Activated T-helper 1 cell treated with anti-CD3 and anti-CD28 coated beads, Interleukin-12 subunit alpha, Interleukin-12 subunit beta, Interleukin-2, Interleukin-4 antibody, amounts not matched to agents 30 ng/mL and 10 ng/mL and 1 ng/mL, durations not matched to agents 14 hours and 24 hours and 36 hours (primary cell): ENCODE results near the gene HOXD11. TPM values are rescaled to one million over a fixed set of nuclear protein-coding genes. Genes with fewer than 3 reads are reported as not detected.

ENCODE experiments used
- DNase-seq: peaks from one replicate; pipeline ENCODE4 v3.0.0; 2021; ENCODE audit warnings: low spot score
- H3K27ac Mint-ChIP-seq: one replicate; pipeline ENCODE4 v1.8.0; 2021; ENCODE audit warnings: mild to moderate bottlenecking, mixed read lengths
- H3K27me3 Mint-ChIP-seq: one replicate; pipeline ENCODE4 v1.8.0; 2022; ENCODE audit warnings: mild to moderate bottlenecking, moderate library complexity, mixed read lengths; ENCODE audit not compliant: insufficient read depth
- H3K36me3 Mint-ChIP-seq: one replicate; pipeline ENCODE4 v1.8.0; 2021; ENCODE audit warnings: low read depth, mixed read lengths
- H3K4me1 Mint-ChIP-seq: one replicate; pipeline ENCODE4 v1.8.0; 2021; ENCODE audit warnings: low read depth, mixed read lengths
- H3K4me3 Mint-ChIP-seq: one replicate; pipeline ENCODE4 v1.8.0; 2021; ENCODE audit warnings: mild to moderate bottlenecking, moderate library complexity, mixed read lengths
- H3K9me3 Mint-ChIP-seq: one replicate; pipeline ENCODE4 v1.8.0; 2021; ENCODE audit warnings: mixed read lengths
- intact Hi-C: fragments of 100-400 bp; cut with micrococcal nuclease; formaldehyde crosslinking; loops from one replicate; pipeline ENCODE4 v1.15.1; 2024
- total RNA-seq: library from RNA; stranded (reverse); gene quantifications from 2 replicates; pipeline ENCODE4 v1.2.3, GENCODE V29; 2022

HOXD11 gene
- total RNA-seq, 1 donor from 2014 or later: not detected

DNA sequence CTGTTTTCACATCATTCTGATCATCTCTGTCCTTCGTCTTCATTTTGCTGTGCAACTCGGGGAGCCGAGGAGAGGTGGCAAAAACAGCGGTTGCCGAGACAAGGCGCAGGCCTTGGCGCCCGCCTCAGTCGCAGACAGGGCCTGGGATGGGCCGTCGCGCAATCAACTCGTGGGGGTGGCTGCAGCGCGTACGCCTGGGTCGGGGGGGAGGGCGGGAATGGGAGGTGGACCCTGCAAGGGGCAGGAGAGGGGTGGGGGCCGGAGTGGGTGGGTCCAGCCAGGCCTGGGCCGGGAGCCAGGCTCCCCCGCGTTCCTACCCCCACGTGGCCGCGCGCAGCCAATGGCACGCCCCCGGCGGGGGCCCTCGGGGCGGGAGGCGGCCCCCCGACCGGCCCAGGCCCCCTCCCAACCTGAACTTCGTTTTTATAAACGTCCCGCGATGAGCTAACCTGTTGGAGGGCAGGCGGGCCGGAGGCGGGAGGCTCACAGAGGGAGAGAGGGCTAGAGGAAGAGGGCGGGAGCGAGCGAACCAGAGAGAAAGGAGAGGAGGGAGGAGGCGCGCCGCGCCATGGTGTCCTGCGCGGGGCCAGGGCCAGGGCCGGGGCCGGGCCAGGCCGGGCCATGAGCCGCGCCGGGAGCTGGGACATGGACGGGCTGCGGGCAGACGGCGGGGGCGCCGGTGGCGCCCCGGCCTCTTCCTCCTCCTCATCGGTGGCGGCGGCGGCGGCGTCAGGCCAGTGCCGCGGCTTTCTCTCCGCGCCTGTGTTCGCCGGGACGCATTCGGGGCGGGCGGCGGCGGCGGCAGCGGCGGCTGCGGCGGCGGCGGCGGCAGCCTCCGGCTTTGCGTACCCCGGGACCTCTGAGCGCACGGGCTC lies 14.6 kb upstream of the HOXD11 start, which contains the start of gene HOXD13:
TSS of gene HOXD13 (plus strand) at position 452 of the 875 bp plus-strand sequence. CDS start at position 622, 170 bp downstream.
- Mint-ChIP-seq H3K36me3 (peaks cover 2% of the 10 kb centered on the region), H3K9me3 (no peaks in the 10 kb centered on the region), H3K27me3 (peaks cover 89% of the 10 kb centered on the region), H3K4me3 (no peak within 1 kb of the TSS), H3K27ac (peak within 1 kb of the TSS; percentile 67), H3K4me1 (peaks cover 20% of the 10 kb centered on the region)
- intact Hi-C loops: loop anchor here (5.0 kb wide), 1 partner anchor 1750 kb away; no protein-coding TSS in a partner anchor
- DNase-seq: no peak

DNA sequence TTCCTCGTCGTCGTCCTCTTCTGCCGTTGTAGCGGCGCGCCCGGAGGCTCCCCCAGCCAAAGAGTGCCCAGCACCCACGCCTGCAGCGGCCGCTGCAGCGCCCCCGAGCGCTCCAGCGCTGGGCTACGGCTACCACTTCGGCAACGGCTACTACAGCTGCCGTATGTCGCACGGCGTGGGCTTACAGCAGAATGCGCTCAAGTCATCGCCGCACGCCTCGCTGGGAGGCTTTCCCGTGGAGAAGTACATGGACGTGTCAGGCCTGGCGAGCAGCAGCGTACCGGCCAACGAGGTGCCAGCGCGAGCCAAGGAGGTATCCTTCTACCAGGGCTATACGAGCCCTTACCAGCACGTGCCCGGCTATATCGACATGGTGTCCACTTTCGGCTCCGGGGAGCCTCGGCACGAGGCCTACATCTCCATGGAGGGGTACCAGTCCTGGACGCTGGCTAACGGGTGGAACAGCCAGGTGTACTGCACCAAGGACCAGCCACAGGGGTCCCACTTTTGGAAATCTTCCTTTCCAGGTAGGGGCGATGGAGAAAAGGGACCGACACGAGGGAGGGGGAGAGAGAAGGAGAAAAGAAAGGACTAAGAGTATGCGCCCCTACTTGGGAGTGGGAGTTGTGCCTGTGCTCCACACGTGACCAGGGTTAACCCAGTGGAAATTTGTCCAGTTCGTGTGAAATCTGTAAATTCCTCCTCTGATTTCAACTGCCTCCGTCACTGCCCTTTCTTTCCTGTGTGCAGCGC lies 13.8 kb upstream of the HOXD11 start:
- no peak overlapping the region for H3K4me3 Mint-ChIP-seq
- DNase-seq: no peak
- peaks cover 89% of the 10 kb centered on the region for H3K27me3 Mint-ChIP-seq
- peaks cover 2% of the 10 kb centered on the region for H3K36me3 Mint-ChIP-seq
- peak overlapping the region; percentile 69 for H3K27ac Mint-ChIP-seq
- intact Hi-C loops: loop anchor here (5.0 kb wide), 1 partner anchor 1751 kb away; no protein-coding TSS in a partner anchor
- peaks cover 20% of the 10 kb centered on the region for H3K4me1 Mint-ChIP-seq
- H3K9me3 Mint-ChIP-seq: no peaks in the 10 kb centered on the region

DNA sequence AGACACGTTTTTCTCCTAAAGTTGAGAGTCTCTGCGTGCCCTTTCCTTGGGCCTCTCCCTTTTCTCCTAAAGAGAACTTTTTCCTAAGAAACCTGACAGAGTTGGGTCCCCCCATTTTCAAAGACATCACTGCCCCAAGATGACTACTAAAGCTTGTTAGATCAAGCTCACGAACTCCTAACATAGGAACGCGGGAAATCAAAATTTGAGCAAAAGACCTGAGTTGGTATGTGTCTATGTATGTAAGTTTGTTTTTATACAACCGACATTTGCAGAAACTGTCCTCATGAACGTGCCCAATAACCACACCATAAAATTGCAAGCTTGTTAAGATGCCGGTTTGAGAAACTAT lies 13.2 kb upstream of the HOXD11 start:
- Mint-ChIP-seq H3K9me3 (no peaks in the 10 kb centered on the region), H3K4me3 (no peak overlapping the region), H3K27ac (peak overlapping the region; percentile 69), H3K27me3 (peaks cover 88% of the 10 kb centered on the region), H3K4me1 (peaks cover 20% of the 10 kb centered on the region), H3K36me3 (peaks cover 2% of the 10 kb centered on the region)
- DNase-seq: no peak
- intact Hi-C loops: loop anchor here (5.0 kb wide), 1 partner anchor 1752 kb away; no protein-coding TSS in a partner anchor

DNA sequence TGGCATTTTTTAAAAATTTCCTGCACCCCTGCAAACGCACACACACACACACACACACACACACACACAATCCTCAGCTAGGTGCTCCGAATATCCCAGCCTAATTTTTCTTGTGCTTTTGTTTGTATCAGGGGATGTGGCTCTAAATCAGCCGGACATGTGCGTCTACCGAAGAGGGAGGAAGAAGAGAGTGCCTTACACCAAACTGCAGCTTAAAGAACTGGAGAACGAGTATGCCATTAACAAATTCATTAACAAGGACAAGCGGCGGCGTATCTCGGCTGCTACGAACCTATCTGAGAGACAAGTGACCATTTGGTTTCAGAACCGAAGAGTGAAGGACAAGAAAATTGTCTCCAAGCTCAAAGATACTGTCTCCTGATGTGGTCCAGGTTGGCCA lies 12.7 kb upstream of the HOXD11 start:
- Mint-ChIP-seq H3K27me3 (peaks cover 88% of the 10 kb centered on the region), H3K27ac (no peak overlapping the region), H3K4me1 (peaks cover 20% of the 10 kb centered on the region), H3K4me3 (no peak overlapping the region), H3K9me3 (no peaks in the 10 kb centered on the region), H3K36me3 (peaks cover 2% of the 10 kb centered on the region)
- DNase-seq: no peak
- intact Hi-C loops: loop anchor here (5.0 kb wide), 1 partner anchor 1752 kb away; no protein-coding TSS in a partner anchor

DNA sequence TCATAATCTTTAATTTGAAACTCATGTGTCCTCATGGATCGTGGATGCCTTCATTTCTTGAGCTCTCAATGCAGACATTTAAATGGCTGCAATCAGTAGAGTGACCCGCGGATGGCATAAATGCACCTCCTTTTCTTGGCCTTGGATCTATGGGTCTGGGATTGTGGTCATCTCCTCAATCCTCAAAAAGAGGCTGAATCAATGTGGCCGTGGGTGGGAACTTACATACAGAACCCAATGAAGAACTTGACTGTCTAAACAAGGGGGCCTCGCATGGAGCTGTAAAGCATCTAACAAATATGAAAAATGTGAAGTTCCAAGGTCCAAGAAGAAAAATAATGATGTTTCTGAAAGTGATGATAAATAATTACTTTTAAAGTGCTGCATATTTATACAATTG lies 11.7 kb upstream of the HOXD11 start:
- H3K4me1 Mint-ChIP-seq: peaks cover 20% of the 10 kb centered on the region
- no peak for DNase-seq
- no peaks in the 10 kb centered on the region for H3K9me3 Mint-ChIP-seq
- H3K27ac Mint-ChIP-seq: no peak overlapping the region
- H3K27me3 Mint-ChIP-seq: peaks cover 83% of the 10 kb centered on the region
- no peak overlapping the region for H3K4me3 Mint-ChIP-seq
- peaks cover 2% of the 10 kb centered on the region for H3K36me3 Mint-ChIP-seq
- intact Hi-C loops: no loop called here

DNA sequence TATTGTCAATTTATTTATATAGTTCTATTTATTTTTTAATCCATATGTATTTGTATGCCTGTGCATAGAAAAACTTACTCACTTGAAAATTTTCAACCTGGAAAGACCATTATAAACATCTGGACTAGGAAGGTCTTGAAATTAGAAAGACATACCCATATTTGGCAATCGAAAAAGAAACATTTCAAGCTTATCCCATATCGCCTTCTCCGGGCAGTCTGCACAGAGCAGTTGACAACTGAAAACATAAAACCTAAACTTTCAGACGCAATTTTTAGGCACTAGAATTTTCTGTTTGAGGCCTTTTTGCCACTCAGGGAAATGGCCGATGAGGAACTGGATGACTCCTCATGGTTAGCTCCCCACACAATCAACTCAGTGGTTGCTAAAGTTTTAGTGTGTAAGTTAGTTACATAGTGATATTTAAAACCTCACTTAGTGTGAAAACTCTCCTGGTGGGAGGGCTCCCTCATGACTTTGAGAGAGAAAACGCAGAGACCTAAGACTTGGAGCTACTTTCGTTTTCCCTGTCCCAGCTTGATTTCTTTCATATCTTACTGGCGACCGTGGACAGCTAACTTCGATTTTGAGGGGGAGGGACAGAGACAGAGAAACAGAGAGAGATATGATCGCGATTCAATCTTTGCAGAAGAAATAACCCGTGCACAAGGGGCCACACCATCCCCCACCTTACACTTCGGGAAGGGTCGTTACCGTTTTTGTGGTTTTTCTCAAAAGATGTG lies 10.7 kb upstream of the HOXD11 start:
- peaks cover 83% of the 10 kb centered on the region for H3K27me3 Mint-ChIP-seq
- no peak for DNase-seq
- peaks cover 2% of the 10 kb centered on the region for H3K36me3 Mint-ChIP-seq
- intact Hi-C loops: loop anchor here (2.0 kb wide), 2 partner anchors 682 to 846 kb away; no protein-coding TSS in a partner anchor
- peak overlapping the region; percentile 78 for H3K4me3 Mint-ChIP-seq
- peaks cover 20% of the 10 kb centered on the region for H3K4me1 Mint-ChIP-seq
- no peak overlapping the region for H3K27ac Mint-ChIP-seq
- no peaks in the 10 kb centered on the region for H3K9me3 Mint-ChIP-seq

DNA sequence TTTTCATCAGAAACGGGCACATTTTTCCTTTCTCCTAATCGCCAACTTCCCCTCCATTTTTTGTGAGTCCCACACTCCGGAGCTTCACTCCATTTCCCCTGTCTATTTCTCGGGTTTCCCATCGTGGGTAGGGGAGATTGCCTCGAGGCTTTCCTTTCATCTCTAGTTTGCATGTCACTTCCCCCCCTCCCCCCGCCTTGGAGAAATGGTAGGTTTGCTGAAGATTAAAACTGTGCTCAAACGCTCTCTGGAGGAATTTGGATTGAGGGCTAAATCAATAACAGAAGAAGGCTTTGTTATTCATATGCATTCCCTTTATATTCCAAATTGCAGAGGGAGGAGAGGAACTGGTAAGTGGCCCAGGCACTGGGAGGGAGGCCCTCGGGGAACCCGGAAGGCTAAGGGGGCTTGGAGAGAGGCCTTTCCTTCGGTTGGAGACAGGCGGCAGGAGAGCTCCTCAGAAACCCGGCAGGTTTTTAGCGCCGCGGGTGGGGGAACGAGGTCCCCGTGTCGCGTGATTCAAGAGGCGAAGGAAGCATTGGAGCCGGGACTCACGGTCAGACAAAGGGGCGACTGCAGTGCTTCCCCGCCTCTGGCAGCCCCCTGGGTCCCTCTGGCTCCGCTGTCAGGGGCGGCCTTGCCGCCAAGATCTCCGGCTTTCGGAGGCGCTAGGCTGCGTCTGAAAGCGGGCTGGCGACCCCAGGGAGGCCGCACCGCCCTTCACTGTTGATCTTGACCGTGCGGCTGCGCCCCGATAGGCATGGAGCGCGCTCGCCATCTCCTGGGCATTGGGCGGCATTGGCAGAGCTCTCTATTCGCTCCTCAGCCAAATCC lies 9.9 kb upstream of the HOXD11 start:
- no peaks in the 10 kb centered on the region for H3K9me3 Mint-ChIP-seq
- peak; percentile 31 for DNase-seq
- H3K4me3 Mint-ChIP-seq: peak overlapping the region; percentile 78
- H3K4me1 Mint-ChIP-seq: peaks cover 14% of the 10 kb centered on the region
- H3K36me3 Mint-ChIP-seq: peaks cover 2% of the 10 kb centered on the region
- H3K27me3 Mint-ChIP-seq: peaks cover 83% of the 10 kb centered on the region
- intact Hi-C loops: loop anchor here (1.0 to 2.0 kb wide), 4 partner anchors 19 to 846 kb away; no protein-coding TSS in a partner anchor
- peak overlapping the region; percentile 25 for H3K27ac Mint-ChIP-seq

DNA sequence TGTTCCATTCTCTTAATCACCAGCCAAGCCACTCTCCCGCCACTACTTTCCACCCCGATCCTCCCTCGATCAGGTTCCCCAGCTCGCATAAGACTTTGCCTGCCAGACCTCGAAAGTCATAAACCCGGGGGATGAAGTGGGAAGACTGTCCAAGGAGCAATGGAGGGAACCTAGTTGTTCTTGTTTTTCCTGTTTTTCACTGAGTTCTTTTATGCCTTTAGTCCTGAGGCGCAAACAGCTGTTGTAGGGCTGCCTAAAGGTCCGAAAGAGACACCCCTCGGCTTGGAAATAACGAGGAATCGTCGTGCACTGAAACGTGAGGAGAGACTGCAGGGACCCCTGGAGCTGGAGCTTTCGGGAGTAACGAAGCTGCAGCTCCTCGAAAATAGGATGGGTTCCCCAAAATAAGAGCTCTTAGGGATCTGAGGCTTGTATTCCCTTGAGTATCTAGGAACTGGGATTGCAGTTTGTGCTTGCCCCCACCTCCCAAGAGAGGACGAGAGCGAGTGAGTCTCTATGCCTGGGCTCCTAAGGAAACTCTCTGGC lies 9.2 kb upstream of the HOXD11 start:
- DNase-seq: no peak
- Mint-ChIP-seq H3K4me1 (peaks cover 14% of the 10 kb centered on the region), H3K4me3 (peak overlapping the region; percentile 24), H3K27me3 (peaks cover 89% of the 10 kb centered on the region), H3K27ac (peak overlapping the region; percentile 25), H3K9me3 (no peaks in the 10 kb centered on the region), H3K36me3 (peaks cover 2% of the 10 kb centered on the region)
- intact Hi-C loops: loop anchor here (1.0 to 2.0 kb wide), 4 partner anchors 20 to 847 kb away; no protein-coding TSS in a partner anchor

DNA sequence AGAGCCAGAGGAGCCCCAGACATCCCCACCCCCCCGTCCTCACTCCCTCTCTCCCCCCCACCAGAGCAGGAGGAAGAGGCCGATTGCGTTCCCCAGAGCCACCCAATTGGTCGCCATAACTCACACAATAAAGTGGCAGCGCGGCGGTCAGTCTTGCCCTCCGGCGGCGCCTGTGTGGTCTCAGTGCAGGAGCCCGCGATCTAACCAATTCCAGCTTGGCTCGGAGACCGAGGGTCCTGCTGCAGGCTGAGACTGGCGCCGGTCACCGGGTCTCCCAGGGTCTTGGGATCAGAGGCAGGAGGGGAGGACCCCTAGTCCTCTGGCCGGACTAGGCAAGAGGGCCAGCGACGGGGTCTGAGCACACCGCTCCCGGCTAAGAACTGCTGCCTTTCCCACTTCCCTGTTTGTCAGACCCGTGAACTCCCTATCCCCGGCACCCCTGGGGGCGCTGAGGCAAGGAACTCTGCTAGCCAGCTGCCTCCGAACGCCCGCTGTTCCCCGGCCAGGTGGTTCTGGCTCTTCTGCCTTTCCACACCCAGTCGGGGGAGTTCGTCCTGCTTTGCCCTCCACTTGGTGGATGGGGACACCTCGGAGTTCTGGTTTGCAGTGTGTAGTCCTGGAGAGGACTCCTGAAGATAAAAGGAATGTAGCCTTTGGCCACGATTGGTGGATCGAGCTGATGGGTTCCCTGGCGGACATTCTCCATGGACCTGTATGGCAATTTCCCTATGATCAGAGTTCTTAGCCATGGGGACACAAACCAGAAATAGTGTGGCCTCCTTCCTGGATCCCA lies 8.5 kb upstream of the HOXD11 start:
- Mint-ChIP-seq H3K27me3 (peaks cover 89% of the 10 kb centered on the region), H3K27ac (no peak overlapping the region), H3K36me3 (peaks cover 2% of the 10 kb centered on the region), H3K4me3 (no peak overlapping the region), H3K9me3 (no peaks in the 10 kb centered on the region), H3K4me1 (peaks cover 14% of the 10 kb centered on the region)
- DNase-seq: no peak
- intact Hi-C loops: no loop called here

DNA sequence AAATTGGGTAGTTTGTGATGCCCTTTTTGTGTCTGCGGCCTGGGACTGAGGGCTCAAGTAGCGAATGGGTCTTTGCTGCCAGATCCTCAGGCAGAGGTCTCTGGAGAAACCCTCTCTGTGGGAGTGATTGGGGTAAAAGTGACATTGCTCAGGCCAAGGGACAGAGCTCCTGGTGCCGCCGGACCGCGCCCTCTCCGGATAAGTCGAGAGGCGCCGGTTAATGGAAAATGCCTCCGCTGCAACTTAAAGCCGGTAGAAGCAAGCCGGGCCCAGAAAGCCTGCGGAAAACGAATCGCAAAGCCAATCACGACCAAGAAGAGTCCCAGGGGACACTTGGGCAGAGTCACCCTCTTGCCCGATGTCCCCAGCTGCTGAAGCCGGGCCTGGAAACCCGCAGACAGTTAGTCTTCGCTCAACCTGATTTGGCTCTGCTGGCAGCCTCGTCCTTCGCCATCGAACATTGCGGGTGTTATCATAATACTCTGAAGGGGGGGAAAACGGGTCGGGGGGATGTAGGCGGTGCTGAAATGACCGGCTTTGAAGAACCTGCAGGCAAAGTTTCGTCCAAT lies 7.8 kb upstream of the HOXD11 start:
- H3K36me3 Mint-ChIP-seq: no peaks in the 10 kb centered on the region
- no peaks in the 10 kb centered on the region for H3K9me3 Mint-ChIP-seq
- peaks cover 10% of the 10 kb centered on the region for H3K4me1 Mint-ChIP-seq
- H3K27ac Mint-ChIP-seq: peak overlapping the region; percentile 34
- DNase-seq: no peak
- intact Hi-C loops: no loop called here
- no peak overlapping the region for H3K4me3 Mint-ChIP-seq
- H3K27me3 Mint-ChIP-seq: peaks cover 89% of the 10 kb centered on the region
